SU-DHL-6 (cell line): ENCODE results near the gene CDKN1B.

Experiments used
- H2AFZ ChIP-seq: fragments of 200-600 bp; sonication (generic); 2 replicates; pipeline ENCODE4 v1.6.1; 2014; ENCODE audit warnings: low read depth, mild to moderate bottlenecking, moderate library complexity, mixed read lengths, antibody characterized with exemption, low read length; ENCODE audit not compliant: severe bottlenecking
- H3F3A ChIP-seq: fragments of 200-600 bp; shearing (Covaris generic); 2 replicates; pipeline ENCODE4 v1.6.0; 2016; ENCODE audit warnings: antibody characterized with exemption, mild to moderate bottlenecking; ENCODE audit not compliant: insufficient read depth
- H3K27ac ChIP-seq: fragments of 200-600 bp; sonication (generic); 2 replicates; pipeline ENCODE4 v1.5.1; 2016; ENCODE audit warnings: low read depth, mild to moderate bottlenecking, low read length, moderate library complexity, mixed read lengths
- H3K27me3 ChIP-seq: fragments of 200-600 bp; sonication (generic), shearing (Covaris generic); 2 replicates; pipeline ENCODE4 v1.6.0; 2014; ENCODE audit warnings: mild to moderate bottlenecking, low read length
- H3K36me3 ChIP-seq: fragments of 200-600 bp; sonication (generic); 2 replicates; pipeline ENCODE4 v1.6.1; 2014; ENCODE audit warnings: mild to moderate bottlenecking, low read length, mixed read lengths
- H3K4me2 ChIP-seq: fragments of 300-600, 200-600 bp; shearing (Covaris generic), sonication (generic); 2 replicates; pipeline ENCODE4 v1.6.0; 2014; ENCODE audit warnings: low read length, low read depth, mild to moderate bottlenecking; ENCODE audit not compliant: poor library complexity, severe bottlenecking
- H3K4me3 ChIP-seq: fragments of 200-600 bp; sonication (generic); 2 replicates; pipeline ENCODE4 v1.5.1; 2014; ENCODE audit warnings: antibody characterized with exemption, low read length, mild to moderate bottlenecking, mixed read lengths; ENCODE audit not compliant: insufficient read depth, poor library complexity, severe bottlenecking
- H3K79me2 ChIP-seq: fragments of 200-600 bp; sonication (generic); 2 replicates; pipeline ENCODE4 v1.6.1; 2014; ENCODE audit warnings: mild to moderate bottlenecking, low read length, moderate library complexity; ENCODE audit not compliant: insufficient read depth
- H3K9ac ChIP-seq: fragments of 200-600 bp; sonication (generic); 2 replicates; pipeline ENCODE4 v1.7.0; 2014; ENCODE audit warnings: mild to moderate bottlenecking, low read length
- H3K9me2 ChIP-seq: fragments of 200-600 bp; sonication (generic); replicated peaks from 2 replicates; pipeline ENCODE4 v1.6.1; 2014; ENCODE audit warnings: low read length; ENCODE audit not compliant: insufficient read depth
- H3K9me3 ChIP-seq: fragments of 200-600 bp; sonication (generic); 2 replicates; pipeline ENCODE4 v1.6.1; 2014; ENCODE audit warnings: low read length, mixed read lengths; ENCODE audit not compliant: insufficient read depth
- H4K20me1 ChIP-seq: fragments of 200-600 bp; sonication (generic); 2 replicates; pipeline ENCODE4 v1.6.1; 2014; ENCODE audit warnings: low read depth, mild to moderate bottlenecking, antibody characterized with exemption, low read length, moderate library complexity, mixed read lengths
- EZH2phosphoT487 ChIP-seq: fragments of 200-600 bp; sonication (generic), shearing (Covaris generic); conservative IDR thresholded peaks from 2 replicates; pipeline ENCODE4 v1.6.1; 2018; ENCODE audit warnings: mild to moderate bottlenecking, antibody characterized with exemption, low read length, moderate library complexity, mixed read lengths
- TF ChIP-seq, protein P1 (sequence below): fragments of 200-600 bp; sonication (generic); IDR thresholded peaks from one replicate; pipeline ENCODE4 v1.5.1; 2017; ENCODE audit warnings: antibody characterized with exemption, mild to moderate bottlenecking, low read length, moderate library complexity; ENCODE audit not compliant: insufficient read depth, poor library complexity, severe bottlenecking

Gene CDKN1B

GRCh38 chr12:12719496-12719895 is 2.3 kb downstream of the CDKN1B start:
- no peak overlapping the region for H2AFZ ChIP-seq
- H4K20me1 ChIP-seq = peaks cover 4% of the 10 kb centered on the region; the same call in 1 of the 2 replicates
- TF ChIP-seq, protein P1, sequence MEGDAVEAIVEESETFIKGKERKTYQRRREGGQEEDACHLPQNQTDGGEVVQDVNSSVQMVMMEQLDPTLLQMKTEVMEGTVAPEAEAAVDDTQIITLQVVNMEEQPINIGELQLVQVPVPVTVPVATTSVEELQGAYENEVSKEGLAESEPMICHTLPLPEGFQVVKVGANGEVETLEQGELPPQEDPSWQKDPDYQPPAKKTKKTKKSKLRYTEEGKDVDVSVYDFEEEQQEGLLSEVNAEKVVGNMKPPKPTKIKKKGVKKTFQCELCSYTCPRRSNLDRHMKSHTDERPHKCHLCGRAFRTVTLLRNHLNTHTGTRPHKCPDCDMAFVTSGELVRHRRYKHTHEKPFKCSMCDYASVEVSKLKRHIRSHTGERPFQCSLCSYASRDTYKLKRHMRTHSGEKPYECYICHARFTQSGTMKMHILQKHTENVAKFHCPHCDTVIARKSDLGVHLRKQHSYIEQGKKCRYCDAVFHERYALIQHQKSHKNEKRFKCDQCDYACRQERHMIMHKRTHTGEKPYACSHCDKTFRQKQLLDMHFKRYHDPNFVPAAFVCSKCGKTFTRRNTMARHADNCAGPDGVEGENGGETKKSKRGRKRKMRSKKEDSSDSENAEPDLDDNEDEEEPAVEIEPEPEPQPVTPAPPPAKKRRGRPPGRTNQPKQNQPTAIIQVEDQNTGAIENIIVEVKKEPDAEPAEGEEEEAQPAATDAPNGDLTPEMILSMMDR = no peak
- TF ChIP-seq EZH2phosphoT487 = no peak
- no peaks in the 10 kb centered on the region for H3K27me3 ChIP-seq
- H3K4me3 ChIP-seq = peak overlapping the region; percentile 88
- H3K9me2 ChIP-seq = no peaks in the 10 kb centered on the region
- H3K36me3 ChIP-seq = peaks cover 17% of the 10 kb centered on the region; the same call in 1 of the 2 replicates
- no peaks in the 10 kb centered on the region for H3K9me3 ChIP-seq
- H3F3A ChIP-seq = peaks cover 32% of the 10 kb centered on the region
- no peak overlapping the region for H3K27ac ChIP-seq
- H3K79me2 ChIP-seq = peaks cover 19% of the 10 kb centered on the region; the same call in 1 of the 2 replicates
- H3K9ac ChIP-seq = peak overlapping the region; percentile 88
- peak overlapping the region; percentile 89 for H3K4me2 ChIP-seq

GRCh38 chr12:12720052-12720451 is 2.9 kb downstream of the CDKN1B start:
- no peak overlapping the region for H3K4me3 ChIP-seq
- H3K79me2 ChIP-seq = peaks cover 19% of the 10 kb centered on the region; the same call in 1 of the 2 replicates
- H3K9me2 ChIP-seq = no peaks in the 10 kb centered on the region
- H3K4me2 ChIP-seq = peak overlapping the region; percentile 89
- peaks cover 17% of the 10 kb centered on the region; the same call in 1 of the 2 replicates for H3K36me3 ChIP-seq
- H3K9ac ChIP-seq = no peak overlapping the region
- no peaks in the 10 kb centered on the region for H3K27me3 ChIP-seq
- no peak overlapping the region for H3K27ac ChIP-seq
- H3K9me3 ChIP-seq = no peaks in the 10 kb centered on the region
- peaks cover 32% of the 10 kb centered on the region for H3F3A ChIP-seq
- H4K20me1 ChIP-seq = peaks cover 4% of the 10 kb centered on the region; the same call in 1 of the 2 replicates
- H2AFZ ChIP-seq = no peak overlapping the region
- TF ChIP-seq EZH2phosphoT487 = no peak
- TF ChIP-seq, protein P1 = no peak

GRCh38 chr12:12720672-12721161 is 3.5 kb downstream of the CDKN1B start:
- H3K79me2 ChIP-seq = peaks cover 19% of the 10 kb centered on the region; the same call in 1 of the 2 replicates
- H4K20me1 ChIP-seq = peaks cover 4% of the 10 kb centered on the region; the same call in 1 of the 2 replicates
- peak overlapping the region; percentile 89 for H3K4me2 ChIP-seq
- H3K9ac ChIP-seq = no peak overlapping the region
- H3K4me3 ChIP-seq = no peak overlapping the region
- H3K27ac ChIP-seq = peak overlapping the region; percentile 97; the same call in 1 of the 2 replicates
- no peaks in the 10 kb centered on the region for H3K27me3 ChIP-seq
- H3K9me2 ChIP-seq = no peaks in the 10 kb centered on the region
- TF ChIP-seq EZH2phosphoT487 = no peak
- TF ChIP-seq, protein P1 = no peak
- no peaks in the 10 kb centered on the region for H3K9me3 ChIP-seq
- H3K36me3 ChIP-seq = peaks cover 17% of the 10 kb centered on the region; the same call in 1 of the 2 replicates
- H2AFZ ChIP-seq = no peak overlapping the region
- peaks cover 29% of the 10 kb centered on the region for H3F3A ChIP-seq
